ENCODE measurements around the gene MRPL20. TPM values are rescaled to one million over a fixed set of nuclear protein-coding genes. Genes with fewer than 3 reads are reported as not detected.
A peak's percentile ranks its signal among the peaks of the same experiment; 100 is the strongest.

The MRPL20 gene
- total and polyA plus RNA-seq, 9 of the 15 experiments (the other 6 are each of a cell fraction or from before 2014, with no cell fraction given), result 180 to 671 (median 229) TPM

DNA sequence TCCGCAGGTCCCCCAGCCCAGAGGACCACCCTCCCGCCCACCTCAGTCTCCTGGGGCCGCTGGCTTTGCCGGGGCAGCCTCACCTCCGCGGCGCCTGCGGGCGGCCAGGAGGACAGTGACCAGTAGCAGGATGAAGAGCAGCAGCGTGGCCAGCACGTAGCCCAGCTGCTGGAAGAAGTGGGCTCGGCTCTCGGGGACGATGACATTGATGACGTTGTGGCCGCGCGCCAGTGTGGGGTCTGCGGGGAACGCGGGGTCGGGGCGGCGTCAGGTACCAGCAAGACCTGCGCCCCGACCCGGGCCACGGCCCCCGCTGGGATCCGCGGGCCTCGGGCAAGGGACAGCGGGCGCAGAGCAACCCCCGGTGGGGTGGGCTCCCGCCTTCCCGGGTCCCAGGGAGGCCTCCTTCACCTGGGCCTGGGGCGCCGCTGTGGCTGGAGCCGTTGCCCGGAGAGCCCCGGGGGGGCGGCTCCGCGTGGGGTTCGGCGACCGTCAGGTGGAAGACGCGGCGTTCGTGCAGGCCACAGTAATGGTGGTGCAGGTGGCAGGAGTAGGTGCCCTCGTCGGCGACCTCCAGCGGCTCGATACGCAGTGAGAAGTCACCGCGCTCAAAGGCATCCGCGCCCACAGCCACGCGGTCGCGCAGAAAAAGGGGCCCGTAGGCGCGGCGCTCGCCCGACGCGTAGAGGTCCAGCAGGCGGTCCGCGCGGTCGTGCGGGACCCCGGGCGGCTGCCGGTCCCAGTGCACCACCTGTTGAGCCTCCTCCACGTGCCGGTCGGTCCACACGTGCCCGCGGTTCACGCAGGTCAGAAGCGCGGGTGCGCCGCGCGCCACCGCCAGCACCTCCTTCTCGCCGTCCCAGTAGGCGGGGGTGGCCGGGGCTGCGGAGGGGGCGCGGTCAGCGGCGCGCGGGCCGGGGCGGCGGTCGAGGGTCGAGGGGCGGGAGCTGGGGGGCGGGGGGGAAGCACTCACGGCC is 52.5 kb downstream of the MRPL20 start (continued):
- TF ChIP-seq, protein P1, sequence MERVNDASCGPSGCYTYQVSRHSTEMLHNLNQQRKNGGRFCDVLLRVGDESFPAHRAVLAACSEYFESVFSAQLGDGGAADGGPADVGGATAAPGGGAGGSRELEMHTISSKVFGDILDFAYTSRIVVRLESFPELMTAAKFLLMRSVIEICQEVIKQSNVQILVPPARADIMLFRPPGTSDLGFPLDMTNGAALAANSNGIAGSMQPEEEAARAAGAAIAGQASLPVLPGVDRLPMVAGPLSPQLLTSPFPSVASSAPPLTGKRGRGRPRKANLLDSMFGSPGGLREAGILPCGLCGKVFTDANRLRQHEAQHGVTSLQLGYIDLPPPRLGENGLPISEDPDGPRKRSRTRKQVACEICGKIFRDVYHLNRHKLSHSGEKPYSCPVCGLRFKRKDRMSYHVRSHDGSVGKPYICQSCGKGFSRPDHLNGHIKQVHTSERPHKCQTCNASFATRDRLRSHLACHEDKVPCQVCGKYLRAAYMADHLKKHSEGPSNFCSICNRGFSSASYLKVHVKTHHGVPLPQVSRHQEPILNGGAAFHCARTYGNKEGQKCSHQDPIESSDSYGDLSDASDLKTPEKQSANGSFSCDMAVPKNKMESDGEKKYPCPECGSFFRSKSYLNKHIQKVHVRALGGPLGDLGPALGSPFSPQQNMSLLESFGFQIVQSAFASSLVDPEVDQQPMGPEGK (CRISPR knock-in tag; IDR thresholded peaks at IDR 0.05; ENCODE audit: borderline replicate concordance), result no peak
- TF ChIP-seq FOS (IDR thresholded peaks at IDR 0.05; ENCODE audit: extremely low read depth, insufficient read length), result no peak
- TF ChIP-seq CCNT2 (IDR thresholded peaks at IDR 0.05; ENCODE audit: borderline replicate concordance, extremely low read depth, insufficient read length, low read depth, low read length), result peak; percentile 26
- TF ChIP-seq SNIP1 (IDR thresholded peaks at IDR 0.05; ENCODE audit: low read depth), result no peak
- TF ChIP-seq TCFL5 (CRISPR knock-in tag; conservative IDR thresholded peaks at IDR 0.05), result no peak
- no peak for TF ChIP-seq CREB1 (IDR thresholded peaks at IDR 0.05)
- no peak for TF ChIP-seq CREB1 (CRISPR knock-in tag; IDR thresholded peaks at IDR 0.05)
- TF ChIP-seq ZNF134 (CRISPR knock-in tag; conservative IDR thresholded peaks at IDR 0.05), result no peak
- peak in 1 of 2 experiments; percentile 22; a peak in 1 of 4 replicates for TF ChIP-seq NONO (IDR thresholded peaks at IDR 0.05; ENCODE audit: low read depth in 2 of 2, low read length in 1 of 2)
- TF ChIP-seq ETS1 (conservative IDR thresholded peaks at IDR 0.05; ENCODE audit: control insufficient read depth, low read depth, low read length), result no peak
- TF ChIP-seq RBM22 (IDR thresholded peaks at IDR 0.05; ENCODE audit: low read depth, low read length, poor library complexity, severe bottlenecking), result no peak
- TF ChIP-seq HNRNPL (IDR thresholded peaks at IDR 0.05; ENCODE audit: low read depth, low read length), result peak; percentile 66; the same call in 1 of the 2 replicates
- TF ChIP-seq TEAD2 (tag; IDR thresholded peaks at IDR 0.05), result no peak
- TF ChIP-seq ZNF76 (CRISPR knock-in tag; IDR thresholded peaks at IDR 0.05; ENCODE audit: borderline replicate concordance), result no peak
- TF ChIP-seq ETV6 (IDR thresholded peaks at IDR 0.05; ENCODE audit: borderline replicate concordance in 1 of 2, low read depth in 2 of 2, low read length in 1 of 2), result no peak
- no peak for TF ChIP-seq ETV6 (CRISPR knock-in tag; IDR thresholded peaks at IDR 0.05; ENCODE audit: borderline replicate concordance)
- no peak for TF ChIP-seq HES1 (IDR thresholded peaks at IDR 0.05; ENCODE audit: low read depth)
- TF ChIP-seq, protein P2, sequence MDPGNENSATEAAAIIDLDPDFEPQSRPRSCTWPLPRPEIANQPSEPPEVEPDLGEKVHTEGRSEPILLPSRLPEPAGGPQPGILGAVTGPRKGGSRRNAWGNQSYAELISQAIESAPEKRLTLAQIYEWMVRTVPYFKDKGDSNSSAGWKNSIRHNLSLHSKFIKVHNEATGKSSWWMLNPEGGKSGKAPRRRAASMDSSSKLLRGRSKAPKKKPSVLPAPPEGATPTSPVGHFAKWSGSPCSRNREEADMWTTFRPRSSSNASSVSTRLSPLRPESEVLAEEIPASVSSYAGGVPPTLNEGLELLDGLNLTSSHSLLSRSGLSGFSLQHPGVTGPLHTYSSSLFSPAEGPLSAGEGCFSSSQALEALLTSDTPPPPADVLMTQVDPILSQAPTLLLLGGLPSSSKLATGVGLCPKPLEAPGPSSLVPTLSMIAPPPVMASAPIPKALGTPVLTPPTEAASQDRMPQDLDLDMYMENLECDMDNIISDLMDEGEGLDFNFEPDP (CRISPR knock-in tag; IDR thresholded peaks at IDR 0.05), result no peak
